HepG2 (cell line): Measurements from ENCODE around the gene IQCM. TPM values are rescaled to one million over a fixed set of nuclear protein-coding genes. Genes with fewer than 3 reads are reported as not detected.

Experiments used
- KDM1A ChIP-seq: IDR thresholded peaks from 2 replicates; pipeline ENCODE4 v1.6.1; 2016; ENCODE audit warnings: missing compliant biosample characterization
- PRDM10 ChIP-seq: sonication (generic); formaldehyde crosslinking; IDR thresholded peaks from 2 replicates; pipeline ENCODE4 v1.4.0; 2020; ENCODE audit warnings: low read depth, missing genetic modification reagents
- ZFP62 ChIP-seq: sonication (generic); formaldehyde crosslinking; IDR thresholded peaks from 2 replicates; pipeline ENCODE4 v1.4.0; 2020; ENCODE audit warnings: missing genetic modification reagents
- ZNF256 ChIP-seq: sonication (generic); formaldehyde crosslinking; conservative IDR thresholded peaks from 2 replicates; pipeline ENCODE4 v1.4.0; 2020; ENCODE audit warnings: missing genetic modification reagents
- ZNF318 ChIP-seq: sonication (generic); formaldehyde crosslinking; IDR thresholded peaks from 2 replicates; pipeline ENCODE4 v1.4.0; 2020; ENCODE audit warnings: mild to moderate bottlenecking, missing genetic modification reagents
- polyA plus RNA-seq, 8 experiments: library from polyadenylated mRNA; depleted of rRNA in 3 of 8; stranded (reverse) in 7 of 8; unstranded in 1 of 8; fragments of >200 nt; fragmentation: Illumina TruSeq in 4 of 8; extraction: Trizol in 4 of 8; gene quantifications; 2 replicates each; pipeline versions ENCODE4 v1.2.1 to v1.2.3, GENCODE V29; 2011 to 2016; ENCODE audit warnings: low read depth in 4 of 8, missing spikeins in 1 of 8, mixed read lengths in 1 of 8; ENCODE audit not compliant: insufficient read depth in 1 of 8
- total RNA-seq, 5 experiments: library from RNA; depleted of rRNA; stranded (reverse); fragments of >200 nt; fragmentation: Illumina TruSeq; extraction: Trizol; gene quantifications; 2 replicates each; pipeline ENCODE4 v1.2.3, GENCODE V29; 2016; ENCODE audit warnings: low read depth in 1 of 5

Gene IQCM
- total and polyA plus RNA-seq, 2 of the 13 experiments (the other 11 are each of a cell fraction or from before 2014, with no cell fraction given) = not detected

- TF ChIP-seq ZNF318 (CRISPR knock-in tag) = no peak
- TF ChIP-seq KDM1A (CRISPR knock-in tag) = no peak
- no peak for TF ChIP-seq PRDM10
- TF ChIP-seq ZNF256 (CRISPR knock-in tag) = no peak
- no peak for TF ChIP-seq ZFP62 (CRISPR knock-in tag)
These were observed 466.1 kb downstream of the IQCM start (continued) for GRCh38 chr4:149349541-149349940.
